Subcutaneous adipose tissue (tissue), 4 donors: Measurements from ENCODE around the gene NACA2. TPM values are rescaled to one million over a fixed set of nuclear protein-coding genes. Genes with fewer than 3 reads are reported as not detected.

ENCODE experiments used
- total RNA-seq, 4 donors: library from RNA; depleted of rRNA; stranded (reverse); fragments of >200 nt; gene quantifications; one replicate each; pipeline ENCODE4 v1.1.0, GENCODE V29; 2016
- TF ChIP-seq, protein P1 (sequence below): fragments of 450-650 bp; IDR thresholded peaks from one replicate; pipeline ENCODE4 v1.5.1; 2016; ENCODE audit warnings: low read depth, mild to moderate bottlenecking, control low read depth, antibody characterized with exemption, moderate library complexity

NACA2 gene
- total RNA-seq, 4 donors from 2014 or later = not detected

DNA sequence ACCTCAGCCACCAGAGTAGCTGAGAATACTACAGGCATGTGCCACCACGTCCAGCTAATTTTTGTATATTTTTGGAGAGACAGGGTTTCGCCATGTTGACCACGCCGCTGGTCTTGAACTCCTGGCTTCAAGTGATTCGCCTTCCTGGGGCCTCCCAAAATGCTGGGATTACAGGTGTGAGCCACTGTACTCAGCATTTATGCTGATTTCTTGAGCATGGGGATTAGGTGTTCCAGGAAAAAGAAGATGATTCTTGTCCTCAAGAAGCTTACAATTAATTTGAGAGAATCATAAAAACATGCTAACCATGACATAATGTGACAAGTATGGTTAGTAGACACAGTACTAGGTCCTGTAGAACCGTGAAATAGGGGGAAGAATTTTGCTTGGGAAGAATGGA is 30.9 kb downstream of the NACA2 start:
- TF ChIP-seq, protein P1, sequence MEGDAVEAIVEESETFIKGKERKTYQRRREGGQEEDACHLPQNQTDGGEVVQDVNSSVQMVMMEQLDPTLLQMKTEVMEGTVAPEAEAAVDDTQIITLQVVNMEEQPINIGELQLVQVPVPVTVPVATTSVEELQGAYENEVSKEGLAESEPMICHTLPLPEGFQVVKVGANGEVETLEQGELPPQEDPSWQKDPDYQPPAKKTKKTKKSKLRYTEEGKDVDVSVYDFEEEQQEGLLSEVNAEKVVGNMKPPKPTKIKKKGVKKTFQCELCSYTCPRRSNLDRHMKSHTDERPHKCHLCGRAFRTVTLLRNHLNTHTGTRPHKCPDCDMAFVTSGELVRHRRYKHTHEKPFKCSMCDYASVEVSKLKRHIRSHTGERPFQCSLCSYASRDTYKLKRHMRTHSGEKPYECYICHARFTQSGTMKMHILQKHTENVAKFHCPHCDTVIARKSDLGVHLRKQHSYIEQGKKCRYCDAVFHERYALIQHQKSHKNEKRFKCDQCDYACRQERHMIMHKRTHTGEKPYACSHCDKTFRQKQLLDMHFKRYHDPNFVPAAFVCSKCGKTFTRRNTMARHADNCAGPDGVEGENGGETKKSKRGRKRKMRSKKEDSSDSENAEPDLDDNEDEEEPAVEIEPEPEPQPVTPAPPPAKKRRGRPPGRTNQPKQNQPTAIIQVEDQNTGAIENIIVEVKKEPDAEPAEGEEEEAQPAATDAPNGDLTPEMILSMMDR = peak; percentile 26

DNA sequence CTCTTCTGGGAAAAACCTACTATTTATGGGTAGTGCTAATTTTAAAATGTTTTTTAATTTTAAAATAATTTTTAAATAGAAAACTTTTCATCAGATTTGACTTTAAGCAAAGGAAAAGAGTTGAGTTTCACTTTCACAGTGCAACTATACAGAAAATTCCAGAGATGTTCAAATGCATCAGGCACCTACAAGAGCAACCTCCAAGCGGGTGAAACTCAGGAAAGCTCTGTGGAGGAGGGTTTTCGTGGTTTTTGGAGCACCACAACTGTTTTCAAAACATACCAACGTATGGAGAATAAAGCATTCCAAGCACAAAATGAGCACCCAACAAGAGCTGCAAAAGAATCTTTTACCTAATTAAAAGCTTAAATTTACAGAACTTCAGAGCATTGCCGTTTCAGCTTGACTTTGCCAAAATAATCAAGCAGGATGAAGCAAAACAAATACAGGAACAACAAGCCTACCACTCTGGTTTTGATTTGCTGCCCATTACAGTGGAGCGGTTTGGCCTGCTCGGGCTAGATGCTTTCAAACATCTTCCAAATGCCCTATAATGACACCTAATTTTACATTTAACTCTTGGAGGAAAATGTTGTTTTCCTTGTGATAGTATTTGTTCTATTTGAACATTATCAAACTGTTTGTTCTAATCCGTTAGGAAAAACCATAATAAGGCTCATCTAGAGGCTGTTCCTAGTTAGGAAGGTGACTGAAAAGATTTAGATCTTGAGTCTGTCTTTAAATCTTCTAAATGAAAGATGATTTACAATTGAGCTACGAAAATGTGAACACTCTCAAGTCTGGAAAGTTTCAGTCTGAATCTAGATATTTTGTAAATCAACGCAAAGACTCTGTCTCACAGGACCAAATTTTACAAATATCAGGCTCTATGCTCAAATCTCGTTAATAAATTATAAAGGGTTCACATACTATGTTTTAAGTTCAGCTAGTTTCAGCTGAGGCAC is 34.5 kb downstream of the NACA2 start:
- TF ChIP-seq, protein P1 = peak; percentile 67

DNA sequence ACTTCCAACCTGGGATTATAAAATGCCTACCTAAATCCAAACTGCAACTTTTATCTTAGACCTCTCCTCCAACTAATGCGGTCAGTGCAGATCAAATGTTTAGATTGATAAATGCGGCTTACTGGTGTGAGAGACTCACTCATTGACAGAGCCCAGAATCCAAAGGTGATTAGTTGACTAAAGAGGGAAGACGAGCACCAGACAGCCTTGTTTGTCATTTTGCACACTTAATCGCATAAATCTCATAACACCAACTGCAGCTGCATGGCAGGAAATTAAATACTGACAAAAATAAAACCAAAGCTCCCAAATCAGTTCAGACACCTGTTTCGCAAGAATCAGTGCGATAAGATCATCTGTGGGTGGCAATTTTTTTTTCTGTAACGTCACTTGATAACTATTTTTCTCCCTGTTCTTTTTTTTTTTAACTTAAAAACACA is 35.9 kb downstream of the NACA2 start:
- TF ChIP-seq, protein P1 = peak; percentile 74

DNA sequence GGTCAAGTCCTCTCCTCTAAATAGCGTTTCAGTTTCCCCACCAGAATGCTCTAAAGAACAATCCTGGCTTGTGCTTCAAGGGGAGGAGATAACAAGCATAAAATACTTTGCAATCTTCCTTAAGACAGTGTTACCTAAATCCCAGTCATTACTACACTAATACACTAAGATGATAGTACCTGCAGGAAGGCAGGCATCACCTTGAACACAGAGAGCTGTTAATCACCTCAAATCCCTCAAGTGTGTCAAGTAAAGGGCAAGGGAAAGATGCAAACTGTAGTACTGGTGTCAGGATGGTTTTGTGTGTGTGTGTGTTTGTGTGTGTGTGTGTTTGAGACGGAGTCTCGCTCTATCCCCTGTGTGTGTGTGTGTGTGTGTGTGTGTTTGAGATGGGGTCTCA is 36.8 kb downstream of the NACA2 start:
- TF ChIP-seq, protein P1 = no peak

DNA sequence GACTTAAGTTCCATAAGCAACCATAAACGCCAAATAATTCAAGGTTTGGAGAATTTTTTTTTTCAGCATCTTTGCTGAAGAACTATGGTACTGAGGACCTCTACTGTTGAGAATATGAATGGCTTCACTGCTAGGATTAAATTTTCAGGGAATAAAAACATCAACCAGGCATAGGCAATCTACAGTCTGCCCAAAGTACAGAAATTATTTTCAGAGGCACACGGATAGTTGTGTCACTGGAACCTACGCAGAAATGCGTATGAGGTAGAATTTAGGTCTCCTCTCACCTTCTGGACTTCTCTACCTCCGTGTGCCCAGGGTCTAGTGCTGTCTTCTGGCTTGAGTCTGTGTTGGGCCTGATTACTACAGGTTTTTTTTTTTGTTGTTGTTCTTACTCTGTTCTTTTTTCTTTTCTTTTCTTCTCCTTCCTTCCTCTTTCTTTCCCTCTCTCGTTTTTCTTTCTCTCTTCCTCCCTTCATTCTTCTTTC is 39.7 kb downstream of the NACA2 start:
- TF ChIP-seq, protein P1 = no peak

DNA sequence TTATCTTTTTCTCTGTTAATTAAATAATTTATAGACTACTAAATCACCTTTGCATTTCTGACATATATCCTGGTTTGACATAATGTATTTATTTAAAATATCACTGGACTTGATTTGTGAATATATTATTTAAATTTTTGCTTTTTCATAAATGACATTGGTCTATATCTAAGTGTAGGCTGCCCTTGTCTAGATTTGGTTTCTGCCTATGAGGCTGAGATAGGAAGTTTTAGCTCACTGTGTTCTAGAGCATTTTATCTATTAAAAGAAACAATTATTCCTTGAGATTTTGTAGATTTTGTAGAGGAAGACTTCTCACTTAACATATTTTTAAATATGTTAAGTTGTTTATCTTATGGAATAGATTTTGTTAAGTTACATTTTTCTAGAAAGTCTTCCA is 43.9 kb downstream of the NACA2 start:
- TF ChIP-seq, protein P1 = no peak

DNA sequence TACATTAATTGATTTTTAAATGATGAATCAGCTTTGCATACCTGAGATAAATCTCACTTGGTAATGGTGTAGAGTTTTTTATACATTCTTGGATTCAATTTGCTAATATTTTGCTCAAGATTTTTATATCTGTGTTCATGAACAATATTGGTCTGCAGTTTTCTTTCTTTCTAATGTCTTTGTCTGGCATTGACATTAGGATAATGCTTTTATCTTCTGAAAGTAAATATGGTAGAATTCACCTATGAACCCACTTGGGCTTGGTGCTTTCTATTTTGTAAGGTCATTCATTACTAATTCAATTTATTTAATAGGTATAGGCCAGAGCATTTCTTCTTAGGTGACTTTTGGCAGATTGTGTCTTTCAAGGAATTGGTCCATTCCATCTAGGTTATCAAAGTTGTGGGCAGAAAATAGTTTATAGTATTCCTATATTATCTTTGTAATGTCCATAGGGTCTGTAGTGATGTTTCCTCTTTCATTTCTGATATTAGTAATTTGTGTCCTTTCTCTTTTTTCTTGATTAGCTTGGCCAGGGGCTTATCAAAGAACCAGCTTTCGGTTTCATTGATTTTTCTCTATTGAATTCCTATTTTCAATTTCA is 45.6 kb downstream of the NACA2 start:
- TF ChIP-seq, protein P1 = peak; percentile 28
